Stimulated activated naive CD8-positive, alpha-beta T cell treated with anti-CD3 and anti-CD28 coated beads, Interleukin-15, Interleukin-2, amounts not matched to agents 100 U/mL and 50 U/mL, for 24 hours (primary cell): ENCODE data around the gene LRP1B.

Experiments used
- ATAC-seq: fragments of 150-1000 bp; cut with Tn5 transposase; one replicate; pipeline ENCODE4 v1.10.0; 2021
- DNase-seq: peaks from one replicate; pipeline ENCODE4 v3.0.0; 2021

LRP1B gene

DNA sequence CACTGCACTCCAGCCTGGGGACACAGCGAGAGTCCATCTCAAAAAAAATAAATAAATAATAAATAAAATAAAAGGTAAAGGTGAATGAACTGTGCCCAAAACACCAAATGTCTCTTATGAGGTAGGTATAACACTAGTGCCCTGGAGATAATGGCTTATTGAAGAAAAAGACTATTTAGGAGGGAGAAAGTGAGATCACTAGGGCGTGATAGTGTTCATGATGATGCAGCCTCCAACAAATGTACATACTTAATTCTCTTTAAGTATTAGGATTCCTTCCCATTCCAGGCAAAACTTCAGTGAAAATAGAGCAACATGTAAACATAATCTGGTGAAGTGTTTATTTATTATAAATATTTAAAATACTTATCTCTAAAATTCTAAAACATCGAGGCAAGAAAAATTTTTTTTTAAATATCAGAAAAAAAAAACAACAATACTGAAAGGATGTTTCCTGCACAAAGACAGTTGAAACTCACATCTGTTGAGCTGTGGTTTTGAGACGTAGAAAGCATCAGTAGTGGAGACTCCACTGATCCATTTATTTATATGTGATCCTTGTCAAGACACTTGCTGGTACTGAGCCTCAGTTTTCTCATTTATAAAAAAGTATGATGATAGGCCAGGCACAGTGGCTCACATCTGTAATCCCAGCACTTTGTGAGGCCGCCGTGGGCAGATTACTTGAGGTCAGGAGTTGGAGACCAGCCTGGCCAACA lies 183.3 kb downstream of the LRP1B start:
- DNase-seq (no peak), ATAC-seq (no peak)

DNA sequence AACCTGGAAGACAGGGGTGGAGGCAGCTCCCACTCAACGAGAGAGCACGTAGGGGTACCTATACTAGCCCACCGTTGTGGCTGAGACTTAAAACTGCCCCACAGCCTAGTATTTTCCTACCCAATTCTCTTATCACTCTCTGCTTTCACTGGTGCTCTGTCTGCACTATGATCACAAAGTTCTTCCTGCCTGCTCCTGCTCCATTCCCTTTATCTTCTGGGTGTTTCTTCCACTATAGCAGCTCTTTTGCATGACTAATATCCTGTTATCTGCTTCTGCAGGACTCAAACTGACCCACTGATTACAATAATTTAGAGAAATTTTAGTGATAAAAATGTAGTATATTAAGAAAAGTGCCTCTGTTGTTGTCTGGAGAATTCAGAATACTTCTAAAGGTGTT lies 184.8 kb downstream of the LRP1B start:
- no peak for DNase-seq

DNA sequence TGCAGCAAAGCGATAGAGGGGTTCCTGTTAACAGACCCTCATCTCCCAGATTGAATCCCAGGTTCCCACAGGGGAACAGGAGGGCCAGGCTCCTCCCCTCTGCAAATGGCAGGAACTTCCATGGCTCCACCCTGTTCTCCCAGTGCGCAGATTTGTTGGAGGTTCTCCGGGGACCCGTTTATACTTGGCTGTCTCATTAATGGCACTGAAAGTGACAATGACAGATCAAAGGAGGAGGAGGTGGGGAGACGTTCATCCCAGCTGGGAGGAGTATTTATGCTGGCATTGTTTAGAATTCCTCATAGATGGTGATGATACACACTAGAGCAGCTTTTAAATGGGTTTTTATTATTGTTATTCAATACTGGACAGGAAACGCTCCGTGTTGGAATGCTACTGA lies 186.9 kb downstream of the LRP1B start:
- DNase-seq: no peak
- ATAC-seq: no peak

More for the DNA sequence above, 184.8 kb downstream of the LRP1B start:
- no peak for ATAC-seq

DNA sequence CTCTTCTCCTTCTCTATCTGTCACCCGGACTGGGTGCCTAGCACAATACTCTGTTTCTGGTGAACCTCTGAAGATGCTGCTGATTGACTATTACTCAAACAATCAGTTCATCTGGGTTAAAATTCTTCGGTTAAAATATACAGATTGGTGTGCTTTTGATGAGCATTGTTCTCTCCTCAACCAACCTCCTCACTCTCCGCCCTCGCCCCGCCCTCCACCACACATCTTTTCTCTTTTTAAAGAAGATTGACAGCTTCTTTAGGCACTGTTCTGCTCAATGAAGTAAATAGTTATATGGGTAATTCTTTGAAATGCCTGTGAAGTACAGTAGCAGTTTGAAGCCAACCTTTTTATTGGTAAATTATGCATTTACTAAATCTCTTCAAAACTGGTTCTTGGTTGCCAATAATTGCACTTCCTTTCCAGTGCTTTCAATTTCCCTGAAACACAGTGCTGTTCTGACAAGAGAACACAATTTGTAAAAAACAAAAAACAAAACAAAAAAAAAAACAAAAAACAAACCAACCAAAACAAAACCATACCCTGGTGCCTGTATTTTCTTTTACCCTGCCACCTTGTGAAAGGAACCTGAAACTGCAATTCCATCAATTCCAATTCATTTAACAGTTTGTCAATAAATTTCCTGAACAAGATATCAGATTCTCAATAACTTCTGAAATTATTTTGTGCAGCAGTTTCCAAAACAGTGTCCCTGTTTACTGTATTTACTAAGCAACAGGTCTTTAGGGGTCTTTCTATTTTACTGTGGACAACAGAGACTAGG lies 188.6 kb downstream of the LRP1B start:
- DNase-seq: no peak
- ATAC-seq: no peak

DNA sequence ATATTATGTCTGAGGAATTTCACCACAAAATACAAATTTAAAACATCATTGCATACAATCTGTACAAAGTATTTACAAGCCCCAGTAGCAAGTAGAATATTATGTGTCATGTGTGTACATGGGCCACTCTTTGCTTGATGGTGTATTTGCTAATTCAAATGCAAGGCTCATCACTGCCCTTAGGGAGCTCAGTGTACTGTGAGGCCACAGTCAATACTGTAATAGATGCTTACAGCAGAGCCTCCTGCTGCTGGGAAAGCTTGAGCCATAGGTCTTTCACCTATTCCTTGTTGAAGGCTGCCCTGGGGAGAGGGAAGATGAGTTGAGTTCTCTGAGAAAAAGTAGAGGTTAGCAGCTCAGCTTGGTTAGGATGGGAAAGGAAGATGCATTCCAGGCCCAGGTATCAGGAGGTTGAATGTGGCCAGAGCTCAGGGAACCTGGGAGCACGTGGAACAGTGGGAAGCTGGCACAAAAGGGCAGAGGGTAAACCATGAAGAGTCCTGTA lies 189.6 kb downstream of the LRP1B start:
- DNase-seq: no peak
- ATAC-seq: no peak

DNA sequence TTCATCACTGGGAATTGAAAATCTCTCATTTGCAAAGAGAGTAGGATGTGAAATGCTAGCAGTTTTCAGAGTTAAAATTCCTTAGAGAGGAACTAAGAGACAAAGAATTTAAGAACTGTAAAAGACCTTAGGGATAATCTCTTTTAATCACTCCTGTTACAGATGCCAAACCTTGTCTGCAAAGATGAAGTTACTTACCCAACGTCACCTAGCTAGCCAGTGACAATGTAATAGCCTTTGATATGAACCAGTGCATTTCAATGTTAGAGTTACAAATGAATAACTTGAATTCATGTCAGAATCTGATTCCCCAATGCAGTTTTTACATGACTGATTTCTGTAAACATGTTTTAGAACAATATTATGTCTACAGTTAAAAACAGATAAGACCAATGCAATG lies 190.1 kb downstream of the LRP1B start:
- DNase-seq (no peak), ATAC-seq (no peak)

DNA sequence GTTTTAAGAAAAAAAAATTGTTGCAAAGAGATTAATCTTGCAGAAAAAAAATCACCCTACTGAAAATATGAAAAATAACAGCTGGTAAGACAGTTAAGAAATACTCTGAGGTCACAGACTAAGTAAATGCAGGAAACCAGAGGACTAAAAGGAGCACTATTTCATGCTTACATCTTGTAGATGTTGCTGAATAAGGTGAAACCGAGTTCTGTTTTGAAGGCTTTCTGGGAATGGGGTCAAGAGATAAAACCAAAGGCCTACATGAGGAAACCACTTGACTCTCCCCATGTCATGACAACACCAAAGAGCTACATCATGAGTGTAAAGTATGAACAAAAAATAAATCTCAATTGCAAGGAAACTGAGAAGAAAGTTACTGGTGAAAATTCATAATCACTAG lies 197.6 kb downstream of the LRP1B start:
- no peak for ATAC-seq
- DNase-seq: no peak

DNA sequence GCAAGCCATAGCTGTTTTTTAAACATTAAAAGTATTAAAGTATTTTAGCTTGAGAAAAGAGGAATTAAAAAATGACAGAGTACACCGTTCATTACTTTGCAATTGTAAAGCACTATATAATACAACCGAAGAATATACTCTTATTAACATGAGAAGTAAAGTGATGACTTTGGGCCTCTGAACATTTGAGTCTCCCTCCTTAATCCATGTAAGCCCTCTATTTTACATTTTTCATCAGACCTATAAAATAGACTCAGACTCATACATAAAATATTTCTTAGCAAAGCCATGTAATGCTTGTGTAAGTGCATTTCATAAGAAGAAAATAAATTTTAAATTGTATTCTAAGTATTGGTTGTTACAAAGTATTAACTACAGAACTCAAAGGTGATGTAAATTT lies 198.6 kb downstream of the LRP1B start:
- ATAC-seq (no peak), DNase-seq (no peak)

DNA sequence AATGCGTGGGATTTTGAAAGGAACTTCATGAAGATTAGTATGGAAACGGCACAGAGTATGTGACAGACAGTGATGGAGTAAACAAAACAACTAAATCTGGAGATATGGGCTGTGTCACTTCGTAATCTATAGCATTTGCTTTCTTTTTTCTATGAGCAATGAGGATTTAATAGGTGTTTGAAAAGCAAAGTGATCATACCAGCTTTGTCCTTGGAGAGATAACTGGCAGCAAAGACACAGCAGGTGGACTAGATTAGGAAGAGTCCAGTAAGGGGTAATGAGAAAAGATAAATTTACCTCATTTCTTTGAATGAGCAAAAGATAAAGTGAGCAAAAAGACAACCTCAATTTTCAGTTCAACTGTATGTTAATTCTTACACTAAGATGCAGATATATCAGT lies 199.0 kb downstream of the LRP1B start:
- ATAC-seq (no peak), DNase-seq (no peak)

DNA sequence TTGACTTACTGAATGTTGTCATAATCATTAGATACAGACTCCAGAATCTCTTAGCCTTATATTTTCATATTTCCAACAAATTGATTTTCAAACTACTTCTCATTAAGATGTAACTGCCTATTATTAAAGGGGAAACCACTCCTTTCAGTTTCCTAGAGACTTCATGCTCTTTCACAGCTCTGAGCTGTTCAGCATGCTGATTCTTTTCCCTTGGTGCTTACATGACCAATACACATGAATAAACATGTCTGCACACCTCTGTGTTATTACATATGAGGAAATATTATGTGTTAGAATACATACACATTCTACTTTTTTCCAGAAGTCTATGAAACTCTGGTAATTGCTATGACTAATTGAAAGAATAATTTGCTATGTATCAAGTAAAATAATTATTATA lies 200.0 kb downstream of the LRP1B start:
- ATAC-seq (no peak), DNase-seq (no peak)

DNA sequence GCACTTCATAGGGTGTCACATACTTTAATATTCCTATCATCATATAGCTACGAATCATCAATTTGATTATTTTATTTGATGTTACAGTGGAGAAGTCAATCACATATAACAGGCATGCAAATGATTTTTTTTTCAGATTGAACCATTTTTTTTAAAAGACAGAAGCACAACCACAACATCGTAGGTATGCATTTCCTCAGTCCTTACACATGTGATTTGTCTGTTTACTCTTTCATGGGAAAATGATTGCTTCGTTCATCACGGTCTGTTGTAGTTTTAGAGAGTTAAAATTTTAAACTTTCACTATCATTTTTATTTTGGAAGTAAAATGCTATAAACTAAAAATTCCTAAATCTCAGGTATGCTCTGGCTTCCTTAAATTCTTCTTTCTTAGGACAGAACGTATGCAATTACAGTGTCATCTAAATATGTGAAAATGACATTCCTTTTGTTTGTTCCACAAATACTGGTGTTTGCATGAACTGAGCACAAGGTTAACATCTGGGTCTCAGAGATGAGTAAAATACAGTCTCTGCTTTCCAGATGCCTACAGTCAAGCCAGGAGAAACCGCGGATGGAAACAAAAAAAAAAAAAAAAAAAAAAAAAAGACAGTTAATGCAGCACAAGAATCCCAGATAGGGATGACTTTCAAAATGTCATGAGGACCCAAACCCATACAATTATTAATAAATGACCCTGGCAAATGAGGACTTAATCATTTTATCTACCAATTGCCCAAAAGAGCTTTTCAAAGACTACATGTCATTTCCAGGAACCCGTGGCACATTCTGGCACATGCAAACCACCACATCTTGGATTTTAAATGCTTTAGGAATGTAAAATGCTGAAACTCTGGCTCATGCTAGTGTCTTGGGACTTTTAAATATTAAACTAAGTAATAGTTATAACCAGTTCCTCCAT lies 201.2 kb downstream of the LRP1B start:
- DNase-seq (no peak), ATAC-seq (no peak)

DNA sequence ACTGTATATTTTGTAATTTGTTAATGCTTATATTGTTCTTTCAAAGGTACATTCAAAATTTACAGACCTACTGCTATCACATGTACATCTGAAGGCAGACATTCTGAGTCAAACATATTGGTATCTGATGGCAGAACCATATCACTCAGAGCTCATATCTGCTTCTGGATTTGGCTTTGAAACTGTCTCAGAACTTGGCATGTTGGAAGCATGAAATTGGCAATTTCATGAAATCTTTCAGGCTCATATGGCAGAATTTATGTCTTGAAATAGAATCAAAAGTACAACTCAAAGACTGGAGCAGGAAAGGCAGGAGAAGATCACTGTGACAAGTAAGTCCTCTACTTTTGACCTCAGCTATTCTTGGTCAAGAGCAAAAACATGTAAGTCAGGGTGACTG lies 202.3 kb downstream of the LRP1B start:
- ATAC-seq (no peak), DNase-seq (no peak)

DNA sequence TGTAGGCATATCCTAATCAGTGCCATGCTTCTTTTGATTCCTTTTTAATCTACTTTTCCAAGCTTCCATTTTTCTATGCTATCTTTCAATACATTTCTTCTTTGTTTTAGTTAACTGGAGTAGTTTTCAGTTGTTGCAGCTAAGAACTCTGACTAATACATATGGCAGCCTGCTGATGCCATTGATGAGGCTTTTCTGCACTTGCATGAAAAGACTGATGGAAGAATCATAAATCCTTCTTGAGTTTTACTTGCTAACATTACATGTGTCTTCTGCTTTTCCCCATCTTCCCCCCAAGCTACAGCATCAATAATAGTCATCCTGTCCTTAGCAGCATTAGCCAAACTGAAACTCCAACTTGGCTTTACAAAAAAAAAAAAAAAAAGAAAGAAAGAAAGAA lies 203.3 kb downstream of the LRP1B start:
- ATAC-seq (no peak), DNase-seq (no peak)

DNA sequence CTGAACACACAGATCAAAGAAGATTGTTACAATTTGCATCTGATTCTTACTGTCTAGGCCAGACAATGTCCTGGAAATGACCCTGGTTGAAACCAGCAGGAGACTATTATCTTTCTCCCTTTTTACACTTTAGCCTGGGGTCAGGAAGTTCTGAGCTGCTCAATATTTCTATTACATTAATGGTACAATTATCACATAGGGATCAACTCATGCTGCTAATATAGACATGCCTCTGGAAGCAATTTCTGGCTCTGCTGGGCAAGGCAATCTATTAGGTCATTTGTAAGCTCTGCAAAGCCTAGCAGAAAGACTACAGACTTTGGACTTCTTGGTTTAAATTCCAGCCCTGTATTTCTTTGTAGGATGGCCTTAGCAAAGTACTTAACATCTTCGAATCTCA lies 205.3 kb downstream of the LRP1B start:
- no peak for ATAC-seq

DNA sequence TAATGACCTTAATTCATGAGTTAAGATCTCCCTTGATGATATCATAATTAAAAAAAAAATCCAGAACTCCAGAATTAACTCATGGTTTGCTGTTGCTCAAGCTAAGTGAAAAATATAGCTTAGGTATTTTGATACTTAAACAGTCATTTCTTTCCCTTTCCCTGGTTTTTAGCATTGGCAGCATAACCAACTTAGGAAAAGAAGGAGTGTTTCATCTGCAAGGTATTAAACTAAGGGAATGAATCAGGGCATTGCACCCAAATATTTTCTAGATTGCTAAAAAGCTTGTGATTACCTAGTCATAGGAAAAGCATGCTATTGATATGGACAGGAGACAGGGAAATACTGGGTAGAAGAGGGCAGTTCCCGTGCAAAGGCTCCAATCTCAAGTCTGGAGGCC lies 207.2 kb downstream of the LRP1B start:
- ATAC-seq (no peak), DNase-seq (no peak)

More for the DNA sequence above, 205.3 kb downstream of the LRP1B start:
- no peak for DNase-seq

DNA sequence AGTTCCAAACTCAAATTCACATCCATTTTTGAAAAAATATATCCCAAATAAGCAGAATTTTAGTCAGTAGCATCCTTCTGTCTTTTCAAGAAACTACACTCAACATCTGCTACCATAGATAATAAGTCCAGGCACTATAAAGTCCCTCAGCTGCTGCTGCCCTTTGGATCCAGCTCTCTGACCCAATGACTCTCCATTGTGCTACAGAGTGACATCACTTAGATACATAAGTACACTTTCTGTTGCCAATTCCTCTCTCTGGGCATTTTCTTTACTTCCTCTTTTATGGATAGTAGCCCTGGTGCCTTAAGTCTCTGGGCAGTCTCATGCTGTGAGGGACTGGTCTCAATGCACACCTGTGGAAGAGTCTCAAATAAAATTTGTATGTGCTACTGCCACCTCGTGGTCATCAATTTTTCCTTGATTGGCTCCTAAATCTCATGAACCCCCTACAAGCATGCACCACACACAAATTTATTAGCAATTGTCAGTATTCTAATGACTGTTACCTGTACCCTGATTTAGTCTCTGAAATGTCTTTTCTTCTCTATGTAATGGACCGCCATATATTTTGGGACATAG lies 219.2 kb downstream of the LRP1B start:
- no peak for DNase-seq
- no peak for ATAC-seq

DNA sequence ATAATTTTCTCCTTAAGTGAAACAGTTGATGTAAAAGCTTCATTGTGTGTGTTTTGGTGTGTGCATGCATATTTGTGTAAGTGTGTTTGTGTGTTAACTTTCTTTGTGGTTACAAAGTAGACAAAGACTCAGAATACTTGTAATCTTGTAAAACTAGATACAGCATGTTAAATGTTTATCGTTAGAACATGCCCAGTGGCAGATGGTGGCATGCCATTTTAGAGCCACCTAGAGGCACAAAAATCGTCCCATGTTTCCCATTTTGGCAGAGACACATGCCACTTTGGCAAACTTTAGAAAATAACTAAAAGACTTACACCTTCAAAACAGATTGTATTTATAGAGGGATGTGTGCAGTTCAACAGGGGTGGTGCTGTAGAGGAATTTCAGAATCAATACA lies 224.1 kb downstream of the LRP1B start:
- DNase-seq (no peak), ATAC-seq (no peak)

DNA sequence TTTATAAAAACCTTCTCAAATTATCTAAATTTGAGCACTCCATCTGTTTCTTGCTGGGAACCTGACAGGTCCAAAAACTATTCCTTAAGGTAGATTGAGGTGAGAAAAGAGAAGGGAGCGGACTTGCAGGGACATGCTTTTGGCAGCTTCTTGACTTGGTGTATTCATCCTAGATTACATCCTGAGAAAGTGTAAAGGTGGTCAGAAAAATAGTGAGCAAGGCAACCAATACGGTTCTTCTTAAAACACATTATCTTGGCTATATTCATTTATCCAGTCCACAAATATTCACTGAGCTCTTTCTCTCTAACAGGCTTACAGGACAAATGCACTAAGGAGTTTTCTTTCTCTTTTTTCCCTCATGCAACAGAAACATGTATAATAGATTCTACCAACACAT lies 230.0 kb downstream of the LRP1B start:
- DNase-seq (no peak), ATAC-seq (no peak)

DNA sequence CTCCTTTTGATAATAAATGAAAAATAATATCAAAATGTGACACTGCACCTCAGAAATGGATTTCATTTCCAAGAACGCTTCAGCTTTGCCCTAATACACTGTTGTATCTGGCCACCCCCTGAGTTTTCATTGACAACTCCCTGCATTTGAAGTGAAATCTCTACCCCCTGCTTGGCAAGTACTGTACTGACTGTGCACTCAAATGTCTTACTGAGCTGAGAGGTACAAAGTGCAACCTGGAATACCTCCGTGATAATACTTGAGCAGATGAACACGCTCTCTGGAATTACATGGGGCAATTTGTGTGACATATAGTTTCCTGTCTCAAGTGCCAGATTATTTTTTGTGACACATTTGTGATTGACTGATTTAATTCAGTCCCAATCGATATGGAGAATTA lies 231.1 kb downstream of the LRP1B start:
- ATAC-seq (no peak), DNase-seq (no peak)

DNA sequence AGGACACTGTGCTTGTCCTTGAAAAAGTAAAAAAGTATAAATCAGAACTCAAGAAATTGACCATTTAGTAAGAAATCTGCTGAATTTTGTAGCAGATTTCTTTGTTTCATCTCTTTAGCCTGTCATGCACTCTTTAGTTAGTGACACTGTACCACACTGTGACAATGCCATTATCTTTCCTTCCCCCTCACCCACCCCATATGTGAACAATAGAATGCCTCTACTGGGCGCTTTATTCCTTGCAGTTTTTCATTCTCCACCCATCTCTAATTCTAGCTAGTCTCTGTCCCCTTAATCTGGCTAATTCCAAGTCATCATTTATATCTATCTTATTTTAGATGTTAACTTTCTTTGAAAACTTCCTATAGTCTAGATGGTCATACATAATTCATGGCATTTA lies 241.0 kb downstream of the LRP1B start:
- DNase-seq (no peak), ATAC-seq (no peak)

DNA sequence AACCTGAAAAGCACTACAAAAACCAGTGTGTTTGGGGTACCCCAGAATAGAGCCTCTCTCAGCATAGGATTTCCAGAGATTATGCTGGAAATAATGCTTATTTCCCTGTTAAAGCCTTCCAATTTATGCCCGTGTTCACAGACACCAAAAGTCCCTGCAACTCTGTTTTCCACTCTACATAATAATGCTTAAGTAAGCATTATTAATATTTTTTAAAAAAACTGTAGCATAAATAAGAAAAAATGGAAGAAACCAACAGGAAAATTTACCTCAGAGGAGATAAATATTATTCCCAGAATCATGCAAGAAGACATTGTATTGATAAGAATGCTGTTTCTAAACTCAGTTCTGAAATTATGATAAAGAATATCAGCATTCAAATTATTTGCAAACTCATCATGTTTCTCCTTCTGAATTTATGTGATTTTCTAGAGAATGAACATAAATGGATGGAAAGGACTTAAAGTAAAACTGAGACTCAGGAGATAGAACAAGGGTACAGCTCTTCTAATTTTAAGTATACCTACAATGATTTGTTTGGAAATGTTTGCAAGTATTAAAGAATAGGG lies 241.7 kb downstream of the LRP1B start:
- DNase-seq: no peak
- ATAC-seq: no peak

DNA sequence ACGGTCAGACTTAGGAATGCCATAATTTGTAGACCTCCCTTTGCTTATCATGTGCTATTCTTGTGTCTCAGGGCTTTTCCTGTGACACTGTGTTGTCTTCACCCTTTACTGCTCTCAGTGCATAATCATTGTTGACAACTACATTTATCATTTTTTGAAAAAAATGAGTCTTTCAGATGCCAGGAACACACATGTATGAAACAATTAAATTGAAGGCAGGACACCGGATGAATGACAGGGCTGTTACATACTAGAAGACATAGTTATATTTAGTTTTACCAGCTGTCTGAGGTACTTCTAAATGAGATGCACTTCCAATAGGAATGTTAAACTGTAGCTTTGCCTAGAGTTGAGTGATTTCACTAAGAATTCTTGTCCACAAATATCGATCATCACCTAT lies 243.5 kb downstream of the LRP1B start:
- no peak for DNase-seq

More for the DNA sequence above, 243.5 kb downstream of the LRP1B start:
- no peak for ATAC-seq
